ENCODE data around the gene LRRK1.

DNA sequence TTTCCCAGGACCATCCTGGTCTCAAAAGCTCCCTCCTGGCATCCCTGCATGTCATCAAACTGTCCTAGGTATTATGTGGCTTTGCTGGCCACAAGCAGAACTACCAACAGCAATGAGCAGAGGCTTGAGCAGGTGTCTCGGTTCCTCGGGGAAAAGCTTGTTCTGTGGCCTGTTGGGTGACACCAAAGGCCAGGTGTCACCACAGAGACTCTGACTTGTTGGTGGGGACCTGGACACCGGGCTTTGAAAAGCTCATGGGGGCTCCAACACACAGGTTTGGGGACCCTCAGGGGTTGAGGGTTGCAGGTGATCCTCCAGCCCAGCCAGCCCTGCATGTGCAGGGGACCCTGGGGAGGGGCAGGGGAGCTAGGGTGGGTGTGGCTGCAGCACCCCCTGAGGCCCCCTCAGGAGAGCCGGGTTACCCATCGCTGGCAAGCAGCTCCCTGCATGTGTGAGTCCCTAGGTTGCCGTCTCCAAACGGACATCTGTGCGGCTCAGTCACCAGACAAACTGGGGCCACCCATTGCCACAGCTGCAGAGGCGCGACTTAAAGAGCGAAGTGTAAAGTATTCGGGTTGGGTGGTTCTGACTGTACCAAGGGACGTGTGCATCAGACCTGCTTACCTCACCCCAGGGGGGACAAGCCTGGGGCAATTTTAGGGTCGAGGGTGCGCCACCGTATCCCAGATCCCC is 192.6 kb downstream of the LRRK1 start:
- TF ChIP-seq, protein P1, sequence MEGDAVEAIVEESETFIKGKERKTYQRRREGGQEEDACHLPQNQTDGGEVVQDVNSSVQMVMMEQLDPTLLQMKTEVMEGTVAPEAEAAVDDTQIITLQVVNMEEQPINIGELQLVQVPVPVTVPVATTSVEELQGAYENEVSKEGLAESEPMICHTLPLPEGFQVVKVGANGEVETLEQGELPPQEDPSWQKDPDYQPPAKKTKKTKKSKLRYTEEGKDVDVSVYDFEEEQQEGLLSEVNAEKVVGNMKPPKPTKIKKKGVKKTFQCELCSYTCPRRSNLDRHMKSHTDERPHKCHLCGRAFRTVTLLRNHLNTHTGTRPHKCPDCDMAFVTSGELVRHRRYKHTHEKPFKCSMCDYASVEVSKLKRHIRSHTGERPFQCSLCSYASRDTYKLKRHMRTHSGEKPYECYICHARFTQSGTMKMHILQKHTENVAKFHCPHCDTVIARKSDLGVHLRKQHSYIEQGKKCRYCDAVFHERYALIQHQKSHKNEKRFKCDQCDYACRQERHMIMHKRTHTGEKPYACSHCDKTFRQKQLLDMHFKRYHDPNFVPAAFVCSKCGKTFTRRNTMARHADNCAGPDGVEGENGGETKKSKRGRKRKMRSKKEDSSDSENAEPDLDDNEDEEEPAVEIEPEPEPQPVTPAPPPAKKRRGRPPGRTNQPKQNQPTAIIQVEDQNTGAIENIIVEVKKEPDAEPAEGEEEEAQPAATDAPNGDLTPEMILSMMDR (conservative IDR thresholded peaks at IDR 0.05; ENCODE audit: low read depth in 2 of 2), result no peak
- TF ChIP-seq EZH2 (IDR thresholded peaks at IDR 0.05; ENCODE audit: low read depth, unreplicated experiment) (no peak), CREB1 (CRISPR knock-in tag; IDR thresholded peaks at IDR 0.05; ENCODE audit: low read depth) (no peak), POLR2AphosphoS5 (IDR thresholded peaks at IDR 0.05; ENCODE audit: low read depth) (no peak), EZH2phosphoT487 (IDR thresholded peaks at IDR 0.05; ENCODE audit: unreplicated experiment) (no peak), STAT1 (IDR thresholded peaks at IDR 0.05; ENCODE audit: unreplicated experiment) (no peak)
- TF ChIP-seq, protein P2, sequence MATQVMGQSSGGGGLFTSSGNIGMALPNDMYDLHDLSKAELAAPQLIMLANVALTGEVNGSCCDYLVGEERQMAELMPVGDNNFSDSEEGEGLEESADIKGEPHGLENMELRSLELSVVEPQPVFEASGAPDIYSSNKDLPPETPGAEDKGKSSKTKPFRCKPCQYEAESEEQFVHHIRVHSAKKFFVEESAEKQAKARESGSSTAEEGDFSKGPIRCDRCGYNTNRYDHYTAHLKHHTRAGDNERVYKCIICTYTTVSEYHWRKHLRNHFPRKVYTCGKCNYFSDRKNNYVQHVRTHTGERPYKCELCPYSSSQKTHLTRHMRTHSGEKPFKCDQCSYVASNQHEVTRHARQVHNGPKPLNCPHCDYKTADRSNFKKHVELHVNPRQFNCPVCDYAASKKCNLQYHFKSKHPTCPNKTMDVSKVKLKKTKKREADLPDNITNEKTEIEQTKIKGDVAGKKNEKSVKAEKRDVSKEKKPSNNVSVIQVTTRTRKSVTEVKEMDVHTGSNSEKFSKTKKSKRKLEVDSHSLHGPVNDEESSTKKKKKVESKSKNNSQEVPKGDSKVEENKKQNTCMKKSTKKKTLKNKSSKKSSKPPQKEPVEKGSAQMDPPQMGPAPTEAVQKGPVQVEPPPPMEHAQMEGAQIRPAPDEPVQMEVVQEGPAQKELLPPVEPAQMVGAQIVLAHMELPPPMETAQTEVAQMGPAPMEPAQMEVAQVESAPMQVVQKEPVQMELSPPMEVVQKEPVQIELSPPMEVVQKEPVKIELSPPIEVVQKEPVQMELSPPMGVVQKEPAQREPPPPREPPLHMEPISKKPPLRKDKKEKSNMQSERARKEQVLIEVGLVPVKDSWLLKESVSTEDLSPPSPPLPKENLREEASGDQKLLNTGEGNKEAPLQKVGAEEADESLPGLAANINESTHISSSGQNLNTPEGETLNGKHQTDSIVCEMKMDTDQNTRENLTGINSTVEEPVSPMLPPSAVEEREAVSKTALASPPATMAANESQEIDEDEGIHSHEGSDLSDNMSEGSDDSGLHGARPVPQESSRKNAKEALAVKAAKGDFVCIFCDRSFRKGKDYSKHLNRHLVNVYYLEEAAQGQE (IDR thresholded peaks at IDR 0.05; ENCODE audit: unreplicated experiment), result no peak
- TF ChIP-seq, protein P3, sequence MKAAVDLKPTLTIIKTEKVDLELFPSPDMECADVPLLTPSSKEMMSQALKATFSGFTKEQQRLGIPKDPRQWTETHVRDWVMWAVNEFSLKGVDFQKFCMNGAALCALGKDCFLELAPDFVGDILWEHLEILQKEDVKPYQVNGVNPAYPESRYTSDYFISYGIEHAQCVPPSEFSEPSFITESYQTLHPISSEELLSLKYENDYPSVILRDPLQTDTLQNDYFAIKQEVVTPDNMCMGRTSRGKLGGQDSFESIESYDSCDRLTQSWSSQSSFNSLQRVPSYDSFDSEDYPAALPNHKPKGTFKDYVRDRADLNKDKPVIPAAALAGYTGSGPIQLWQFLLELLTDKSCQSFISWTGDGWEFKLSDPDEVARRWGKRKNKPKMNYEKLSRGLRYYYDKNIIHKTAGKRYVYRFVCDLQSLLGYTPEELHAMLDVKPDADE (IDR thresholded peaks at IDR 0.05), result no peak

Data from GM23338 (cell line).